Activated T-helper 1 cell treated with Interleukin-2 at 50 U/mL for 16 hours (primary cell): ENCODE results near the gene ANKS3.

Experiments used
- DNase-seq: peaks from one replicate; pipeline ENCODE4 v3.0.0-alpha.2; 2020; ENCODE audit warnings: low read depth

Gene ANKS3

GRCh38 chr16:4646773-4647643 is 87.1 kb downstream of the ANKS3 start:
- no peak for DNase-seq
